HepG2 (cell line): ENCODE measurements around the gene CEACAM8. TPM values are rescaled to one million over a fixed set of nuclear protein-coding genes. Genes with fewer than 3 reads are reported as not detected.

Source experiments
- ATAC-seq: fragments of 200-7000 bp; cut with Tn5 transposase; 3 replicates; pipeline ENCODE4 v1.9.1; 2020; ENCODE audit warnings: mild to moderate bottlenecking, moderate library complexity
- BruUV-seq: library from RNA; stranded (reverse); fragments of 400-500 nt; replicated peaks from 2 replicates; lab custom pipeline; 2021; lab: Mats Ljungman, UMichigan
- CTCF ChIA-PET: fragments of 300-600 bp; formaldehyde crosslinking; extraction: SDS; loops from one replicate; lab custom pipeline; 2021; ENCODE audit warnings: low total read pairs, inconsistent platforms, low intra/inter-chr PET ratio; lab: Yijun Ruan, JAX
- POLR2A ChIA-PET: fragments of 350-600 bp; sonication (Branson Sonifier 250); formaldehyde crosslinking; loops from one replicate; lab custom pipeline; 2020; ENCODE audit warnings: antibody characterized with exemption, inconsistent platforms; lab: Yijun Ruan, JAX
- DNase-seq: peaks from one replicate; pipeline ENCODE4 v3.0.0-alpha.2; 2015; ENCODE audit warnings: low spot score
- FAIRE-seq: peaks from 3 replicates; lab custom pipeline; 2011; peaks lifted over from hg19 to GRCh38; lab: Jason Lieb, UNC
- H2AFZ ChIP-seq: one replicate; pipeline ENCODE4 v1.6.1; 2011; ENCODE audit warnings: low read length, inconsistent platforms
- H3K27ac ChIP-seq: fragments of 300-600 bp; 3 replicates; pipeline ENCODE4 v1.8.0; 2011; ENCODE audit warnings: mixed run types, mild to moderate bottlenecking, mixed read lengths, low read length, inconsistent platforms; ENCODE audit not compliant: insufficient read depth; ENCODE audit errors: extremely low read length
- H3K27me3 ChIP-seq, 2 experiments: fragments of 200-600 bp in 1 of 2; 2 replicates in 1 of 2; 3 replicates in 1 of 2; pipeline versions ENCODE4 v1.6.0 to v1.8.0; 2011; ENCODE audit warnings: low read length in 2 of 2, mild to moderate bottlenecking in 2 of 2, moderate library complexity in 2 of 2, inconsistent platforms in 1 of 2; ENCODE audit not compliant: insufficient read depth in 2 of 2, control insufficient read depth in 1 of 2
- H3K36me3 ChIP-seq, 2 experiments: fragments of 200-600 bp in 1 of 2; replicated peaks in 1 of 2; 2 replicates in 1 of 2; 3 replicates in 1 of 2; pipeline versions ENCODE4 v1.5.1 to v1.8.0; 2011; ENCODE audit warnings: low read length in 2 of 2, inconsistent platforms in 1 of 2; ENCODE audit not compliant: insufficient read depth in 2 of 2, control insufficient read depth in 1 of 2
- H3K4me1 ChIP-seq: 2 replicates; pipeline ENCODE4 v1.5.1; 2012; ENCODE audit warnings: low read length, inconsistent platforms; ENCODE audit not compliant: insufficient read depth
- H3K4me2 ChIP-seq: 2 replicates; pipeline ENCODE4 v1.6.0; 2011; ENCODE audit warnings: low read depth, low read length, inconsistent platforms
- H3K4me3 ChIP-seq, 3 experiments: fragments of 200-600 bp in 1 of 3; sonication (generic), shearing (Covaris generic) in 1 of 3; replicated peaks in 1 of 3; 2 replicates each; pipeline ENCODE4 v1.5.1; 2011 to 2016; ENCODE audit warnings: low read length in 3 of 3, inconsistent platforms in 2 of 3, low read depth in 2 of 3, mild to moderate bottlenecking in 2 of 3, control low read depth in 1 of 3, mixed read lengths in 1 of 3; ENCODE audit not compliant: insufficient read depth in 1 of 3
- H3K79me2 ChIP-seq: one replicate; pipeline ENCODE4 v1.6.1; 2011; ENCODE audit warnings: low read length, inconsistent platforms; ENCODE audit not compliant: insufficient read depth
- H3K9ac ChIP-seq: 2 replicates; pipeline ENCODE4 v1.6.0; 2011; ENCODE audit warnings: mild to moderate bottlenecking, low read depth, low read length, inconsistent platforms; ENCODE audit not compliant: insufficient read depth
- H3K9me3 ChIP-seq: 2 replicates; pipeline ENCODE4 v1.5.1; 2012; ENCODE audit warnings: mild to moderate bottlenecking, low read length
- H4K20me1 ChIP-seq: 2 replicates; pipeline ENCODE4 v1.6.0; 2011; ENCODE audit warnings: inconsistent platforms, mild to moderate bottlenecking, low read length, moderate library complexity; ENCODE audit not compliant: insufficient read depth
- HOXD1 ChIP-seq: sonication (generic); formaldehyde crosslinking; IDR thresholded peaks from 2 replicates; pipeline ENCODE4 v1.5.0; 2020; ENCODE audit warnings: missing genetic modification reagents
- ZNF138 ChIP-seq: sonication (generic); formaldehyde crosslinking; IDR thresholded peaks from 2 replicates; pipeline ENCODE4 v1.5.0; 2020; ENCODE audit warnings: mild to moderate bottlenecking, low read depth, missing genetic modification reagents
- ZNF777 ChIP-seq: sonication (generic); formaldehyde crosslinking; IDR thresholded peaks from 2 replicates; pipeline ENCODE4 v1.4.0; 2020; ENCODE audit warnings: missing genetic modification reagents
- WGBS: methylation state at CpG from one replicate; pipeline ENCODE4 v1.1.6; 2017; ENCODE audit warnings: low lambda C conversion rate; 5-methylcytosine and 5-hydroxymethylcytosine counted together
- in situ Hi-C: cut with HindIII; loops from 2 replicates; pipeline ENCODE4 v1.10.0; 2017; ENCODE audit warnings: low pct_unique_long_range_greater_than_20kb; ENCODE audit not compliant: extremely low pct_ligation_motif_present
- intact Hi-C: fragments of 100-400 bp; cut with micrococcal nuclease; formaldehyde crosslinking; loops from one replicate; pipeline ENCODE4 v1.10.0; 2022; ENCODE audit not compliant: unreplicated experiment
- polyA plus RNA-seq, 8 experiments: library from polyadenylated mRNA; depleted of rRNA in 3 of 8; stranded (reverse) in 7 of 8; unstranded in 1 of 8; fragments of >200 nt; fragmentation: Illumina TruSeq in 4 of 8; extraction: Trizol in 4 of 8; gene quantifications; 2 replicates each; pipeline versions ENCODE4 v1.2.1 to v1.2.3, GENCODE V29; 2011 to 2016; ENCODE audit warnings: low read depth in 4 of 8, missing spikeins in 1 of 8, mixed read lengths in 1 of 8; ENCODE audit not compliant: insufficient read depth in 1 of 8
- total RNA-seq, 5 experiments: library from RNA; depleted of rRNA; stranded (reverse); fragments of >200 nt; fragmentation: Illumina TruSeq; extraction: Trizol; gene quantifications; 2 replicates each; pipeline ENCODE4 v1.2.3, GENCODE V29; 2016; ENCODE audit warnings: low read depth in 1 of 5
- TF ChIP-seq, protein P1 (sequence below): sonication (generic); formaldehyde crosslinking; IDR thresholded peaks from 2 replicates; pipeline ENCODE4 v1.4.0; 2020; ENCODE audit warnings: missing genetic modification reagents, borderline replicate concordance
- TF ChIP-seq, protein P2 (sequence below): sonication (generic); formaldehyde crosslinking; IDR thresholded peaks from 2 replicates; pipeline ENCODE4 v1.5.0; 2020; ENCODE audit warnings: mild to moderate bottlenecking, missing genetic modification reagents

CEACAM8 gene
- total and polyA plus RNA-seq, 2 of the 13 experiments (the other 11 are each of a cell fraction or from before 2014, with no cell fraction given), result not detected

DNA sequence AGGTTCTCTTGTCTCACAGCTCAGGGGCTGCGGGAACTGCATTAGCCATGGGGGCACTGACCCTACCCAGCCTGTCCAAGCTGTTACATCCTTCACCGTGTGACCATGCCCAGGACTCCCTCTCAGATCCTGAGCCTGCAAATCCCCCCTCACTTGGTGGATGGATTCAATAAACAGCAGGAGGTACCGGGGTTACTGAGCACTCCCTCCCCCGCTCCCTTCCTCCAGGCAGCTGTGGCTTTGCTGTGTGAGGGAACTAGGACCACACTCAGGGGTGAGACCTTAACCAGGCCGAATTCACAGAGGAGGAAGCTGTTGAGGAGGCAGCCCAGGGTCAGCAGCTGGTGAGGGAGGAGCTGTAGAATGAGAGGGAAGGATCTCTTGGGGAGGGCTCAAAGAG lies 39.4 kb downstream of the CEACAM8 start:
- 48% methylated on average over 5 of the region's 5 CpGs for WGBS
- no TSS peak for BruUV-seq
- Histone ChIP-seq H3K4me3 (no peak overlapping the region), H3K4me2 (no peak overlapping the region), H3K9ac (no peak overlapping the region), H3K79me2 (no peaks in the 10 kb centered on the region), H3K9me3 (peaks cover 9% of the 10 kb centered on the region; the same call in 1 of the 2 replicates), H2AFZ (no peak overlapping the region), H3K36me3 (no peaks in the 10 kb centered on the region), H3K4me1 (peaks cover 85% of the 10 kb centered on the region), H3K27me3 (peaks cover 0 to 7% of the 10 kb centered on the region in 2 experiments; a peak in 1 of 5 replicates), H4K20me1 (no peaks in the 10 kb centered on the region), H3K27ac (no peak overlapping the region)
- TF ChIP-seq, protein P1, sequence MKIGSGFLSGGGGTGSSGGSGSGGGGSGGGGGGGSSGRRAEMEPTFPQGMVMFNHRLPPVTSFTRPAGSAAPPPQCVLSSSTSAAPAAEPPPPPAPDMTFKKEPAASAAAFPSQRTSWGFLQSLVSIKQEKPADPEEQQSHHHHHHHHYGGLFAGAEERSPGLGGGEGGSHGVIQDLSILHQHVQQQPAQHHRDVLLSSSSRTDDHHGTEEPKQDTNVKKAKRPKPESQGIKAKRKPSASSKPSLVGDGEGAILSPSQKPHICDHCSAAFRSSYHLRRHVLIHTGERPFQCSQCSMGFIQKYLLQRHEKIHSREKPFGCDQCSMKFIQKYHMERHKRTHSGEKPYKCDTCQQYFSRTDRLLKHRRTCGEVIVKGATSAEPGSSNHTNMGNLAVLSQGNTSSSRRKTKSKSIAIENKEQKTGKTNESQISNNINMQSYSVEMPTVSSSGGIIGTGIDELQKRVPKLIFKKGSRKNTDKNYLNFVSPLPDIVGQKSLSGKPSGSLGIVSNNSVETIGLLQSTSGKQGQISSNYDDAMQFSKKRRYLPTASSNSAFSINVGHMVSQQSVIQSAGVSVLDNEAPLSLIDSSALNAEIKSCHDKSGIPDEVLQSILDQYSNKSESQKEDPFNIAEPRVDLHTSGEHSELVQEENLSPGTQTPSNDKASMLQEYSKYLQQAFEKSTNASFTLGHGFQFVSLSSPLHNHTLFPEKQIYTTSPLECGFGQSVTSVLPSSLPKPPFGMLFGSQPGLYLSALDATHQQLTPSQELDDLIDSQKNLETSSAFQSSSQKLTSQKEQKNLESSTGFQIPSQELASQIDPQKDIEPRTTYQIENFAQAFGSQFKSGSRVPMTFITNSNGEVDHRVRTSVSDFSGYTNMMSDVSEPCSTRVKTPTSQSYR (CRISPR knock-in tag), result 0 out of 2 replicates have a peak, but pooled peaks have one; percentile 10
- no peak for TF ChIP-seq HOXD1 (CRISPR knock-in tag)
- no peak for TF ChIP-seq ZNF777 (CRISPR knock-in tag)
- no peak for TF ChIP-seq ZNF138
- TF ChIP-seq, protein P2, sequence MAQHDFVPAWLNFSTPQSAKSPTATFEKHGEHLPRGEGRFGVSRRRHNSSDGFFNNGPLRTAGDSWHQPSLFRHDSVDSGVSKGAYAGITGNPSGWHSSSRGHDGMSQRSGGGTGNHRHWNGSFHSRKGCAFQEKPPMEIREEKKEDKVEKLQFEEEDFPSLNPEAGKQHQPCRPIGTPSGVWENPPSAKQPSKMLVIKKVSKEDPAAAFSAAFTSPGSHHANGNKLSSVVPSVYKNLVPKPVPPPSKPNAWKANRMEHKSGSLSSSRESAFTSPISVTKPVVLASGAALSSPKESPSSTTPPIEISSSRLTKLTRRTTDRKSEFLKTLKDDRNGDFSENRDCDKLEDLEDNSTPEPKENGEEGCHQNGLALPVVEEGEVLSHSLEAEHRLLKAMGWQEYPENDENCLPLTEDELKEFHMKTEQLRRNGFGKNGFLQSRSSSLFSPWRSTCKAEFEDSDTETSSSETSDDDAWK (CRISPR knock-in tag), result no peak
- in situ Hi-C loops, result no loop called here
- CTCF ChIA-PET, result no interaction called here
- ATAC-seq (no peak), DNase-seq (no peak), FAIRE-seq (no peak)
- POLR2A ChIA-PET, result no interaction called here
- intact Hi-C loops, result no loop called here
